Esophagus muscularis mucosa (tissue), 4 donors: ENCODE results near the gene FAM186B. TPM values are rescaled to one million over a fixed set of nuclear protein-coding genes. Genes with fewer than 3 reads are reported as not detected.

ENCODE experiments used
- DNase-seq: peaks from one replicate; pipeline ENCODE4 v3.0.0-alpha.2; 2017; ENCODE audit errors: extremely low spot score
- H3K27ac ChIP-seq, 4 donors: fragments of 200-600 bp; sonication (generic); replicated peaks in 1 of 4; 1 replicate in 3 of 4; 2 replicates in 1 of 4; pipeline ENCODE4 v1.5.1; 2016 to 2019; ENCODE audit warnings: mild to moderate bottlenecking in 1 of 4
- H3K27me3 ChIP-seq, 4 donors: fragments of 200-600 bp; sonication (generic); one replicate each; pipeline versions ENCODE4 v1.5.1 to v1.6.0; 2016 to 2019
- H3K36me3 ChIP-seq, 4 donors: fragments of 200-600 bp; sonication (generic); one replicate each; pipeline ENCODE4 v1.5.1; 2016 to 2019
- H3K4me1 ChIP-seq, 4 donors: fragments of 200-600 bp; sonication (generic); one replicate each; pipeline ENCODE4 v1.5.1; 2016 to 2019
- H3K4me3 ChIP-seq, 4 donors: fragments of 200-600 bp; sonication (generic); 1 replicate in 2 of 4; 2 replicates in 2 of 4; pipeline ENCODE4 v1.5.1; 2016 to 2019; ENCODE audit warnings: mild to moderate bottlenecking in 4 of 4, moderate library complexity in 1 of 4
- H3K9me3 ChIP-seq, 4 donors: fragments of 200-600 bp; sonication (generic); 1 replicate in 3 of 4; 2 replicates in 1 of 4; pipeline ENCODE4 v1.5.1; 2016 to 2019
- EP300 ChIP-seq: sonication (generic); formaldehyde crosslinking; IDR thresholded peaks from one replicate; pipeline ENCODE4 v1.6.1; 2017; ENCODE audit warnings: antibody characterized with exemption
- POLR2A ChIP-seq: fragments of 450-650 bp; IDR thresholded peaks from one replicate; pipeline ENCODE4 v1.6.1; 2017; ENCODE audit warnings: antibody characterized with exemption, moderate library complexity, mild to moderate bottlenecking, low read depth
- POLR2AphosphoS5 ChIP-seq, 2 donors: sonication (generic); formaldehyde crosslinking; IDR thresholded peaks; one replicate each; pipeline ENCODE4 v1.6.1; 2017; ENCODE audit warnings: antibody characterized with exemption in 2 of 2
- WGBS: methylation state at CpG from one replicate; pipeline ENCODE4 v1.1.5; 2018; 5-methylcytosine and 5-hydroxymethylcytosine counted together
- intact Hi-C: fragments of 100-400 bp; cut with DNase I; formaldehyde crosslinking; loops from one replicate; pipeline ENCODE4 v1.15.1; 2023
- total RNA-seq, 4 donors: library from RNA; depleted of rRNA; stranded (reverse); fragments of >200 nt; gene quantifications; one replicate each; pipeline versions ENCODE4 v1.1.0 to v1.2.1, GENCODE V29; 2016
- TF ChIP-seq, protein P1 (sequence below), 3 experiments: fragments of 200-600 bp in 2 of 3; fragments of 450-650 bp in 1 of 3; sonication (generic) in 2 of 3; IDR thresholded peaks; one replicate each; pipeline ENCODE4 v1.5.1; 2017 to 2019; ENCODE audit warnings: antibody characterized with exemption in 3 of 3, mild to moderate bottlenecking in 2 of 3, moderate library complexity in 1 of 3

Gene FAM186B
- total RNA-seq, 4 donors from 2014 or later, result under 0.01 to 0.46 (median 0.21) TPM

DNA sequence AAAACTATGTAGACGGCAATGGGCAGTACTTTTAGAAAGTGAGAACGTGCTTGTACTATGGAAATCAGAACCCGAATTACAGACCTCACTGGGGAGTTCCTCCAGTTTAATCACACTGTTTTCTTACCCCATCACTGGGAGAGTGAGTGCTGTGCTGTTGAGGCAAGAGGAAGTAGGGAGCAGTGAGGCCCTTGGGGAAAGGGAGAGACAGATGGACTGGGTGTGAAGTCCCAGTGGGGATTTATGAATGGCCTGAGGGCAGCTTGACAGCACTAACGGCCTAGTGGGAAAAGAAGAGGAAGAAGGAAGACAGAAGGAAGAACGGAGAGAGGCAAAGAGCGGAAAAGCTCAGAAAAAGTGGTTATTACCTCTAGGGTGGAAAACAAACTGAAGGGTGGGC lies 43.2 kb downstream of the FAM186B start:
- Histone ChIP-seq H3K4me1 (peaks cover 16 to 22% (median 17%) of the 10 kb centered on the region in 4 donors), H3K27me3 (no peaks in the 10 kb centered on the region), H3K4me3 (no peak overlapping the region), H3K27ac (no peak overlapping the region), H3K9me3 (no peaks in the 10 kb centered on the region), H3K36me3 (peaks cover 74 to 89% (median 79%) of the 10 kb centered on the region in 4 donors)
- TF ChIP-seq POLR2A, result no peak
- no peak for TF ChIP-seq POLR2AphosphoS5 (IDR thresholded peaks at IDR 0.05)
- TF ChIP-seq, protein P1, sequence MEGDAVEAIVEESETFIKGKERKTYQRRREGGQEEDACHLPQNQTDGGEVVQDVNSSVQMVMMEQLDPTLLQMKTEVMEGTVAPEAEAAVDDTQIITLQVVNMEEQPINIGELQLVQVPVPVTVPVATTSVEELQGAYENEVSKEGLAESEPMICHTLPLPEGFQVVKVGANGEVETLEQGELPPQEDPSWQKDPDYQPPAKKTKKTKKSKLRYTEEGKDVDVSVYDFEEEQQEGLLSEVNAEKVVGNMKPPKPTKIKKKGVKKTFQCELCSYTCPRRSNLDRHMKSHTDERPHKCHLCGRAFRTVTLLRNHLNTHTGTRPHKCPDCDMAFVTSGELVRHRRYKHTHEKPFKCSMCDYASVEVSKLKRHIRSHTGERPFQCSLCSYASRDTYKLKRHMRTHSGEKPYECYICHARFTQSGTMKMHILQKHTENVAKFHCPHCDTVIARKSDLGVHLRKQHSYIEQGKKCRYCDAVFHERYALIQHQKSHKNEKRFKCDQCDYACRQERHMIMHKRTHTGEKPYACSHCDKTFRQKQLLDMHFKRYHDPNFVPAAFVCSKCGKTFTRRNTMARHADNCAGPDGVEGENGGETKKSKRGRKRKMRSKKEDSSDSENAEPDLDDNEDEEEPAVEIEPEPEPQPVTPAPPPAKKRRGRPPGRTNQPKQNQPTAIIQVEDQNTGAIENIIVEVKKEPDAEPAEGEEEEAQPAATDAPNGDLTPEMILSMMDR (IDR thresholded peaks at IDR 0.05), result no peak
- no peak for TF ChIP-seq EP300
- 82% methylated on average over 6 of the region's 6 CpGs for WGBS
- intact Hi-C loops, result no loop called here
- no peak for DNase-seq

DNA sequence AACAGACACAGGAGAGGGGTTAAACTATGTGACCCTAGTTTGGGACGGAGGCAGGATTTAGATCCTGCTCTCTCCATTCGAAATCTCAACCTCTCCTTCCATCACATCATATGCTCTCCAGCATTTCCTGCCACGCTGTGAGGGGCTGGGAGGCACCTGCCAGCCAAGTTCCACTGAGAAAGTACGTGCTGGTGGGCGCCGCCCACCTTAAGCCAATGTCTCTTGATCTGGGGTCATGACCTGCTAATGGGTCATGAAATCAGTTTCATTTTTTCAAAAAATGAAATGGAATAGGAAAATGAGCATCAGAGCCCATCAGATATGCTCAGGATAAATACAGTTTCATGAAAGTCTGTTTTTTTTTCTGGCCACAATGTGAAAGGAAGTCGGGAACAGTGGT lies 44.7 kb downstream of the FAM186B start:
- peaks cover 74 to 100% (median 94%) of the 10 kb centered on the region in 4 donors for H3K36me3 ChIP-seq

DNA sequence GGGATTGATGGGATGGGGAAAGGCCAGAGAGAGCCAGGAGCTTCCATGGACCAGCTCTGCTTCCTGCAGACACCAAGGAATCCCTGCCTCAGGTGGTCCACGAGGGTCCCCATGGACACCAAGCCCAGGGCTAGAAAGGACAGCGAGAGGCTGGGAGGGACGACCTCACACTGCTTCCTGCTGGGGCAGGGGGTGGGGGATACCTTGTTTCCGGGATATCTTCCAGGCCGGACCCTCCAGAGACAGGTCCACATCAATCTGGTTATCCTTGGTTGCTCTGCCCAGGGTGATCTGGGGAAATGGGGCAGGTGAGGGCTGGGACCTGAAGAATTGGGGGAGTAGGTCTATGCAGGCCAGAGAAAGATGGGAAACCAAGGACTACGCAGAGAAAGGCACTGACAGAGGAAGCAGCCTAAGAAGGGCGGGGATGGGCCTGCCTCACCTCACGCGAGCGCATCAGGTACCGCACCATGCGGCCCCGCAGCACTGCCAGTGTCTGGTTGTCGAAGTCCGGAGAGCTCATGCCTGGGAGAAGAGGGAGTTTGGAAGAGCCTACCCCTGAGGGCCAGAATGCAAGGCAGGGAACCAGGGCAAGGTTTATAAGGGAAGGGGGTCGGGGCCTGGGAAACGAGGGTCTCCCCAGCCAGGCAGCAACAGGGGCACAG lies 46.3 kb downstream of the FAM186B start:
- intact Hi-C loops, result no loop called here
- Histone ChIP-seq H3K4me3 (no peak overlapping the region), H3K4me1 (no peaks in the 10 kb centered on the region), H3K9me3 (no peaks in the 10 kb centered on the region), H3K27me3 (no peaks in the 10 kb centered on the region), H3K27ac (no peak overlapping the region), H3K36me3 (peaks cover 61 to 86% (median 85%) of the 10 kb centered on the region in 4 donors)
- DNase-seq, result no peak
- no peak for TF ChIP-seq EP300
- WGBS, result 92% methylated on average over 17 of the region's 17 CpGs

More for the DNA sequence above, 44.7 kb downstream of the FAM186B start:
- WGBS, result 86% methylated on average over 7 of the region's 7 CpGs
- Histone ChIP-seq H3K27ac (no peak overlapping the region), H3K4me1 (peaks cover under 1 to 7% (median 2%) of the 10 kb centered on the region in 4 donors), H3K4me3 (no peak overlapping the region), H3K9me3 (no peaks in the 10 kb centered on the region), H3K27me3 (no peaks in the 10 kb centered on the region)
- no peak for DNase-seq
- TF ChIP-seq POLR2A (no peak), POLR2AphosphoS5 (IDR thresholded peaks at IDR 0.05) (no peak), EP300 (no peak)
- TF ChIP-seq, protein P1 (IDR thresholded peaks at IDR 0.05), result no peak
- intact Hi-C loops, result no loop called here

DNA sequence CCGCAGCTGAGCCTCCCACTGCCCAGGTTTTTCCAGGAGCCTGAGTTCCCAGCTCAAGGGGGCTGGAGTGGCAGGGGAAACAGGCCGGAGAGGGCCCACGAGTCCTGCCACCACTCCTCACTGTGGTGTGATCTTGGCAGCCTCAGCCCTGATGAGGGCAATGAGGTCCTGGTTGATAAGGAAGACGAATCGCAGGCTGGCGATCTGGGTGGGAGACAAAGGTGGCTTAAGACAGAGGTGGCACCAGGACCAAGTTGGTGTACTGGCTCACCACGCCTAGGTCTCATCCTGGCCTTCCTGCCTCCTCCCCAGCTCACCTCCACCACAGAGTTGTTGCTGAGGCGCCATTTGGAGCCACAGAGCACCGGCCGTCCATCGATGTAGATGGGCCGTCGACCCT lies 46.9 kb downstream of the FAM186B start:
- Histone ChIP-seq H3K36me3 (peaks cover 55 to 80% (median 79%) of the 10 kb centered on the region in 4 donors), H3K4me3 (no peak overlapping the region), H3K27ac (no peak overlapping the region), H3K9me3 (no peaks in the 10 kb centered on the region), H3K4me1 (no peaks in the 10 kb centered on the region), H3K27me3 (no peaks in the 10 kb centered on the region)
- WGBS, result 87% methylated on average over 13 of the region's 13 CpGs
- DNase-seq, result no peak
- intact Hi-C loops, result no loop called here
- TF ChIP-seq, protein P1 (IDR thresholded peaks at IDR 0.05), result no peak
- TF ChIP-seq POLR2AphosphoS5 (IDR thresholded peaks at IDR 0.05) (no peak), EP300 (no peak), POLR2A (no peak)

DNA sequence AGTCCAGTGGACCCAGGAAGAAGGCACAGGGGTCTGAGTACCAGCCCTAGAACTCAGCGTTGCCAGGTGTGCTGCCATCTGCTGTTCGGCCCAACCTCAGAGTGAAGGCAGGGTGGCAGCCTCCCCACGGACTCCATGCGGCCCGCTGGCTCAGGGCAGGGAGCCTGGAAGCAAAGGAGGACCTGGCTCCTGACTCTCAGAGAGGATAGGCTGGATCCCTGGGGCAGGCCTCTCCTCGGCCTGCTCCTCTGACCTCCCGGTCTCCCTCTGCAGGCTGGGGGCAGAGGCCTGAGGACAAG lies 47.6 kb downstream of the FAM186B start:
- H3K36me3 ChIP-seq, result peaks cover 48 to 73% (median 72%) of the 10 kb centered on the region in 4 donors
- H3K27ac ChIP-seq, result no peak overlapping the region
- no peak for DNase-seq
- no peak overlapping the region for H3K4me3 ChIP-seq
- intact Hi-C loops, result no loop called here
- H3K9me3 ChIP-seq, result no peaks in the 10 kb centered on the region
- no peaks in the 10 kb centered on the region for H3K4me1 ChIP-seq
- no peaks in the 10 kb centered on the region for H3K27me3 ChIP-seq
- no peak for TF ChIP-seq POLR2A
- TF ChIP-seq EP300, result no peak
- TF ChIP-seq, protein P1 (IDR thresholded peaks at IDR 0.05), result no peak
- no peak for TF ChIP-seq POLR2AphosphoS5 (IDR thresholded peaks at IDR 0.05)
- 79% methylated on average over 5 of the region's 7 CpGs for WGBS
